Activated T-cell treated with anti-CD3 and anti-CD28 coated beads, Interleukin-2, amount 50 U/mL, for 4 hours (primary cell): ENCODE results near the gene MAGEC3. TPM values are rescaled to one million over a fixed set of nuclear protein-coding genes. Genes with fewer than 3 reads are reported as not detected.
"Not testable (repeated sequence)": the region's sequence is repeated elsewhere in the genome, so short reads cannot be mapped to it uniquely, and the experiment has no call there.

Experiments
- ATAC-seq, 2 donors: fragments of 200-7000 bp; cut with Tn5 transposase; one replicate each; pipeline ENCODE4 v1.10.0; 2021
- DNase-seq: peaks from one replicate; pipeline ENCODE4 v3.0.0-alpha.2; 2020
- H3K27me3 Mint-ChIP-seq: one replicate; pipeline ENCODE4 v1.8.0; 2021; ENCODE audit warnings: low read depth, mixed read lengths
- H3K36me3 Mint-ChIP-seq: one replicate; pipeline ENCODE4 v1.8.0; 2022; ENCODE audit warnings: mixed read lengths; ENCODE audit not compliant: insufficient read depth
- H3K4me1 Mint-ChIP-seq: one replicate; pipeline ENCODE4 v1.8.0; 2021; ENCODE audit warnings: low read depth, mixed read lengths
- H3K4me3 Mint-ChIP-seq: one replicate; pipeline ENCODE4 v1.8.0; 2021; ENCODE audit warnings: mild to moderate bottlenecking, moderate library complexity, mixed read lengths
- H3K9me3 Mint-ChIP-seq: one replicate; pipeline ENCODE4 v1.8.0; 2021; ENCODE audit warnings: mixed read lengths
- total RNA-seq, 3 donors: library from RNA; stranded (reverse); gene quantifications; one replicate each; pipeline ENCODE4 v1.2.1, GENCODE V29; 2021

MAGEC3 gene, protein sequence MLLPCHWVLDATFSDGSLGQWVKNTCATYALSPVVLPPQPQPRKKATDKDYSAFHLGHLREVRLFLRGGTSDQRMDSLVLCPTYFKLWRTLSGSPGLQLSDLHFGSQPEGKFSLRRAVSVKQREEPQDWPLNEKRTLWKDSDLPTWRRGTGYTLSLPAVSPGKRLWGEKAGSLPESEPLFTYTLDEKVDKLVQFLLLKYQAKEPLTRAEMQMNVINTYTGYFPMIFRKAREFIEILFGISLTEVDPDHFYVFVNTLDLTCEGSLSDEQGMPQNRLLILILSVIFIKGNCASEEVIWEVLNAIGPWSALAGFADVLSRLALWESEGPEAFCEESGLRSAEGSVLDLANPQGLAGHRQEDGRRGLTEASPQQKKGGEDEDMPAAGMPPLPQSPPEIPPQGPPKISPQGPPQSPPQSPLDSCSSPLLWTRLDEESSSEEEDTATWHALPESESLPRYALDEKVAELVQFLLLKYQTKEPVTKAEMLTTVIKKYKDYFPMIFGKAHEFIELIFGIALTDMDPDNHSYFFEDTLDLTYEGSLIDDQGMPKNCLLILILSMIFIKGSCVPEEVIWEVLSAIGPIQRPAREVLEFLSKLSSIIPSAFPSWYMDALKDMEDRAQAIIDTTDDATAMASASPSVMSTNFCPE
- not detected for total RNA-seq

DNA sequence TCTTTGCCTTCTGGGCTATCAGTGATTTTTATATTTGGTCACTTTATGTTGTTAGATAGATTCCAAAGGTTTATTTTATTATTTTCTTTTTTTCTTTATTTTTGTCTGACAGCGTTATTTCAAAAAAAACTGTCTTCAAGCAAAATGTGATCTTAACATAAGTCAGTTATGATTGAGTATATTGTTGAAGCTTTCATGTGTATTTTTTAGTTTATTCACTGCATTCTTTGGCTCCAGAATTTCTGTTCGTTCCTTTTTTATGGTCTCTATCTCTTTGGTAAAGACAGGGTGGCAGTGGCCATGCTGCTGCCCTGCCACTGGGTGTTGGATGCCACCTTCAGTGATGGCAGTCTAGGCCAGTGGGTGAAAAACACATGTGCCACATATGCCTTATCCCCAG lies at the start of gene MAGEC3:
Gene MAGEC3 (plus strand): TSS at position 301 of the 400 bp plus-strand sequence. CDS start 0 bp downstream, at position 301.
- Mint-ChIP-seq H3K4me3 (no peak within 1 kb of the TSS), H3K4me1 (no peaks in the 10 kb centered on the region), H3K36me3 (no peaks in the 10 kb centered on the region), H3K9me3 (peaks cover 3% of the 10 kb centered on the region), H3K27me3 (no peaks in the 10 kb centered on the region)
- no peak for DNase-seq
- no peak for ATAC-seq

DNA sequence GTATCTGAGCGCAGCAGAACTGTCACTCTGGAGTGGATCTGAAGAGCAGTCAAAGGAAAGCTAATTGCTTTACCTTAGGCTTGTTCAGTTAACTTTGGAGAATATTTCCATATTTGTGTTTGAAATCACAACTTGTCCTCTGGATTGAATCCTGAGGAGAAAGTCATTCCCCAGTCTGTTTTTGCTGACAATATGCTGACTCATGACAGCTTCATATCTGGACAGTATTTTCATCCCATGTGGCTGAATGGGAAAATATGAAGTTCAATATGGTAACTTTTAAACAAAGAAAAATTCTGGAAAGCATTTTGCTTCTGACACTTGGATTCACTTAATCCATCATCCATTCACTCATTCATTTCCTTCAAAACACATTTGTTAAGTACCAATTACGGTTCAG lies 46.3 kb upstream of the MAGEC3 start:
- Mint-ChIP-seq H3K9me3 (no peaks in the 10 kb centered on the region), H3K4me3 (no peak overlapping the region), H3K4me1 (no peaks in the 10 kb centered on the region), H3K27me3 (no peaks in the 10 kb centered on the region), H3K36me3 (no peaks in the 10 kb centered on the region)
- ATAC-seq (no peak), DNase-seq (no peak)

DNA sequence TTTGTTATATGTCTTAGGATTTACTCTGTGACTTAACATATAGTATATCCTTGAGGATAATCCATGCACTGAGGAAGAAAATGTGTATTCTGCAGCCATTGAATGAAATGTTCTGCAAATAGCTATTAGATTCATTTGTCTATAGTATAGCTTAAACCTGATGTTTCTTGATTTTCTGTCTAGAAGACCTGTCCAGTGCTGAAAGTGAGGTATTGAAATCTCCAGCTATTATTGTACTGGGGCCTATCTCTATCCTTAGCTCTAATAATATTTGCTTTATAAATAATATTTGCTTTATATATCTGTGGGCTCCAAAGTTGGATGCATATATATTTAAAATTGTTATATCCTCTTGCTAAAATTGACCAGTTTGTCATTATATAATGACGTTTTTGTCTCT lies 26.7 kb upstream of the MAGEC3 start:
- no peak for DNase-seq
- Mint-ChIP-seq H3K9me3 (no peaks in the 10 kb centered on the region), H3K4me1 (no peaks in the 10 kb centered on the region), H3K36me3 (no peaks in the 10 kb centered on the region), H3K4me3 (no peak overlapping the region), H3K27me3 (no peaks in the 10 kb centered on the region)
- ATAC-seq, result no peak

DNA sequence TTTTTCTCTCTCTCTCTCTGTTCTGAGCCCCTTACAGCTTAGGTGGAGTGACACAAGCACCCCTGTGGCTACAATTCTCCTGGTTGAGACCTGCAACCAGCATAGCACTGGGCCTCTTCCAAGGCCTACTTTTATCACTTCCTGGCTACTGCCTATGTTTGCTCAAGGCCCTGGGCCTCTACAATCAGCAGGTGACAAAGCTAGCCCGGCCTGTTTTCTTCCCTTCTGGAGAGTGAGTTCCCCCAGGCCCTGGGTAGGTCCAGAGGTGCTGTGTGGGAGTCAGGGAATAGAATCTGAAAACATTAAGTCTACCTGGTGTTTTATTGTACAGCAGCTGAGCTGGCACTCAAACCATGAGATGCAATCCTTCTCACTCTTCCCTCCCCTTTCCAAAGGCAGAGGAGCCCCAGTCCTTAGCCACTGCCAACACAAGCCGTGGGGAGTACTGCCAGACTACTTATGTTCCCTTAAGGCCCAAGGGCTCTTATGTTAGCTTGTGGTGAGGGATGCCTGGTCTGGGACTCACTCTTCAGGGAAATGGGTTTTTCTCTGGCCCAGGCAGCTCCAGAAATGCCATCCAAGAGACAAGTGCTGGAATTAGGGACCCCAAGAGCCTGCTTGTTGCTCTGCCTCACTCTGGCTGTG lies 23.8 kb upstream of the MAGEC3 start:
- H3K4me1 Mint-ChIP-seq, result no peaks in the 10 kb centered on the region
- H3K36me3 Mint-ChIP-seq, result no peaks in the 10 kb centered on the region
- no peaks in the 10 kb centered on the region for H3K27me3 Mint-ChIP-seq
- DNase-seq (no peak), ATAC-seq (no peak)
- no peak overlapping the region for H3K4me3 Mint-ChIP-seq
- H3K9me3 Mint-ChIP-seq, result no peaks in the 10 kb centered on the region

DNA sequence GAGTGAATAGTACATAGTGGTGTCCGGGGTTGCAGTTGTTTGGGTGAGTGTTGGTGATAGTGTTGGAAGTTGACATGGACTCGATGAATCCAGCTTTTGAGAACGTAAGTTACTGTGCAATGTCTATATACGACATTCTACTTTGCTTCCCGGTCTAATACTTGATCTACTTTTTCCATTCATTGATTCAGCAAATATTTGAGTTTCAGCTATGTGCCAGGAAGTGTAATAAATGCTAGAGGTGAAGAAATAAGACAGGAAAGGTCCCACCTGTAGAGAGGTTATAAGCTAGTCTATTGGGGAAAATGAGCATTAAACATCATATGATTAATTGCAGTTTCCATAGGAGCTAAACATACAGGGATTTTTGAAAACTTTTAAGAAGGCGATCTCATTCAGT lies 22.2 kb upstream of the MAGEC3 start:
- DNase-seq, result no peak
- no peaks in the 10 kb centered on the region for H3K9me3 Mint-ChIP-seq
- no peaks in the 10 kb centered on the region for H3K4me1 Mint-ChIP-seq
- no peaks in the 10 kb centered on the region for H3K36me3 Mint-ChIP-seq
- no peak for ATAC-seq
- H3K4me3 Mint-ChIP-seq, result no peak overlapping the region
- no peaks in the 10 kb centered on the region for H3K27me3 Mint-ChIP-seq

DNA sequence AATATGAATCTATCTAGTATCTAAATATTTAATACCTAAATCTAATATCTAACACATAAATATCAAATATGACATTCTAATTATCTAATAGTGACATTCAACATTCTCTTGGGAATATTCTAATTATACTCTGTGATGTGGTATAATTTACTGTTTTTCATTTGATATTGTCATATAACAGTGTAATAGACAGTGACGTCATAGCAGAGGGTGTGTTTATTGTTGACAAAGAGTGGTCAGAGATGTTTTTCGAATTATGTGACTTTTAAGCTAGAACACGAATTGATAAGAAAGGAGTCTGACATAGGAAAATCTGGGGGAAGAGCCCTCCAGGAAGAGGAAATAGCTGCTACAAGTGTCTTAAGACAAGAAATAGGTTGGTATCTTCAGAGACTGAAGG lies 5.9 kb upstream of the MAGEC3 start:
- peaks cover 7% of the 10 kb centered on the region for H3K9me3 Mint-ChIP-seq
- H3K27me3 Mint-ChIP-seq, result no peaks in the 10 kb centered on the region
- H3K36me3 Mint-ChIP-seq, result no peaks in the 10 kb centered on the region
- ATAC-seq (no peak), DNase-seq (no peak)
- H3K4me1 Mint-ChIP-seq, result no peaks in the 10 kb centered on the region
- no peak overlapping the region for H3K4me3 Mint-ChIP-seq

DNA sequence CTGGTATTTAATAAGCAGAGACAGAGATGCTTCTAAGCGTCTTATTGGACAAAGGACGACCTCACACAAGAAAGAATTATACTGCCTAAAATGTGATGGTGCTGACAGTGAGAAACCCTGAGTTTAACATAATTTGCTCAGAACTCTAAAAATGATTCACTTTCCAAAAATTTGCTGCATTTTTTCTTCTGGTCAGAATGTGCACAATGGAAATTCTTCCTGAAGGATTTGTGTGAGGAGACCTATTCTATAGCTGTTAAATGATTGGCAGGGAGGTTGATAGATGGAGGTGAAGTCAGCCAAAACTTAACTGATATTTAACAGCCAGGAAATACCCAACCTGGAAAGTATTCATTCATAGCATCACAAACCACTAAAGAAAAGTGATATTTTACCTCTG lies 1.7 kb downstream of the MAGEC3 start:
- Mint-ChIP-seq H3K9me3 (peaks cover 3% of the 10 kb centered on the region), H3K4me1 (no peaks in the 10 kb centered on the region), H3K36me3 (no peaks in the 10 kb centered on the region), H3K4me3 (no peak overlapping the region), H3K27me3 (no peaks in the 10 kb centered on the region)
- ATAC-seq (no peak), DNase-seq (no peak)

DNA sequence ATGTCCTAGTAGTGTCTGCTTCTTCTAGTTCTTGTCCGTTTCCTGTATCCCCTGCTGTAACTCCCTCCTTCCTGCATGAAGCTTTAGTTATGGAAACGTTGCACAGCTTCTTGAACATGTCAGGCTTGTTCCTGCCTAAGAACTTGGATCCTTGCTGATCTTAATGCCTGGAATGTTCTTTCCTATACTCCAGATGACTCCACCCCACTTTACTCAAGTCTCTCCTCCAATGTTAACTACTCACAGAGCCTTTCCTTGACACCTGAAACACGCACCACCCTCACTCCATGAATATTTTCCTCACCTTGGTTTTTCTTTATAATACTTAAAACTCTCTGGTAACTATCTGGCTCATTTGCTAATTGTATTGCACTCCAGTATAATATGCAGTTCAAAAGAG lies 19.4 kb downstream of the MAGEC3 start:
- Mint-ChIP-seq H3K36me3 (no peaks in the 10 kb centered on the region), H3K4me1 (no peaks in the 10 kb centered on the region), H3K4me3 (no peak overlapping the region), H3K27me3 (no peaks in the 10 kb centered on the region), H3K9me3 (peaks cover 7% of the 10 kb centered on the region)
- ATAC-seq, result no peak
- DNase-seq, result no peak

DNA sequence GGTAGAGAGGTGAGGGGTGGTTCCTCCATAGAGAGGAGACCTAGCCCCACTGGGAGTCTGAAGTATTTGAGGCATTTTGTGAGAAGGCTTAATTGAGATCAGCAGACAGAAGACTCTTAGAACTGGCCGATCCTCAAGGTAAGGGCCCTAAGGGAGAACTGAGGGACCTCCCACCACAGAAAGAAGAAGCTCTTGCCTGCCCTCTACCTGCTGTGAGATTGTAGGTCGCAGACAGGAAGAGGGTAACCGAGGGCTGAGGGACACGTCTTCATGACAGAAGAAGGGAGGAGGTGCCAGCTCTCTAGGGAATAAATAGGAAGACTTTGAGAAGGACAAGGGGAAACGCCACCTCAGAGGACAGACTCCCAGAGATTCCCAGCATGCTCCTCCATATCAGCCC lies 41.5 kb downstream of the MAGEC3 start:
- Mint-ChIP-seq H3K4me3 (no peak overlapping the region), H3K36me3 (no peaks in the 10 kb centered on the region), H3K4me1 (no peaks in the 10 kb centered on the region), H3K27me3 (no peaks in the 10 kb centered on the region), H3K9me3 (no peaks in the 10 kb centered on the region)
- ATAC-seq (no peak), DNase-seq (no peak)

DNA sequence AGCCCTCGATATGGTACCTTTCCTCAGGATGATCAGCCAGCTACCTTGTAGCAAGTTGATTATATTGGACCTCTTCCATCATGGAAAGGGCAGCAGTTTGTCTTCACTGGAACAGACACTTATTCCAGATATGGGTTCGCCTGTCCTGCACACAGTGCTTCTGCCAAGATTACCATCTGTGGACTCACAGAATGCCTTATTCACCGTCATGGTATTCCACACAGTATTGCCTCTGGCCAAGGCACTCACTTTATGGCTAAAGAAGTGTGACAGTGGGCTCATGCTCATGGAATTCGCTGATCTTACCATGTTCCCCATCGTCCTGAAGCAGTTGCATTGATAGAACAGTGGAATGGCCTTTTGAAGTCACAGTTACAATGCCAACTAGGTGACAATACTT lies 50.7 kb downstream of the MAGEC3 start:
- not testable (repeated sequence) for H3K4me1 Mint-ChIP-seq, ATAC-seq, DNase-seq, H3K4me3 Mint-ChIP-seq, H3K27me3 Mint-ChIP-seq, H3K36me3 Mint-ChIP-seq, H3K9me3 Mint-ChIP-seq

DNA sequence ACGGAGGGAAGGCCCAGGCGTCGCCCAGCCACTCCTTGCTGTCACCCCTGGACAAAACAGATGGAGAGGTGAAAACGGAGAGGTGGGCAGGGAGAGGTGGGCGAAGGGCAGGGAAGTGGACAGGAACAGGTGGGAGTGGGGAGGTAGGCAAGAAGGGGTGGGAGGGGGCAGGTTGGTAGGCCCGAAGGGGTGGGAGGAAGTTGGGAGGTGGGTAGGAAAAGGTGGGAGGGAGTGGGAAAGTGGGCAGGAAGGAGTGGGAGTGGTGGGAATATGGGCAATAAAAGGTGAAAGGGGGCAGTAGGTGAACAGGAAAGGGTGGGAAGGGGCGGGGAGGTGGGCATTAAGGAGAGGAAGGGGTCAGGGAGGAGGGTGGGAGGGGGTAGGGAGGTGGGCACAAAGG lies 56.6 kb downstream of the MAGEC3 start:
- H3K36me3 Mint-ChIP-seq, result no peaks in the 10 kb centered on the region
- ATAC-seq (no peak), DNase-seq (no peak)
- no peaks in the 10 kb centered on the region for H3K4me1 Mint-ChIP-seq
- H3K27me3 Mint-ChIP-seq, result no peaks in the 10 kb centered on the region
- no peaks in the 10 kb centered on the region for H3K9me3 Mint-ChIP-seq
- no peak overlapping the region for H3K4me3 Mint-ChIP-seq

DNA sequence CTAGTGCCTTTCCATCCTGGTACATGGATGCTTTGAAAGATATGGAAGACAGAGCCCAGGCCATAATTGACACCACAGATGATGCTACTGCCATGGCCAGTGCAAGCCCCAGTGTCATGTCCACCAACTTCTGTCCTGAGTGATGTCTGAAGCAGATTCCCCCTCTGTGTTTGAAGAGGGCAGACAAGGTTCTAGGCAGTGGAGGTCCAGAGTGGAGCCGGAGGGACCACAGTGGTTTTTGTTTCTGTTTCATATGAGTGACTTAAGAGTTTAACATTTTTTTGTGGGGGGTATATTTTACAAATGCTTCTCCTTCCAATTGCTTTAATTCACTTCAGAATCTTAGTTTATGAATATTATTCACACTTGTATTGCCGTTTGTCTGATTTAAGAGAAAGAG lies 59.6 kb downstream of the MAGEC3 start:
- Mint-ChIP-seq H3K36me3 (no peaks in the 10 kb centered on the region), H3K4me3 (no peak overlapping the region), H3K9me3 (no peaks in the 10 kb centered on the region), H3K4me1 (no peaks in the 10 kb centered on the region), H3K27me3 (no peaks in the 10 kb centered on the region)
- DNase-seq, result no peak
- no peak for ATAC-seq

DNA sequence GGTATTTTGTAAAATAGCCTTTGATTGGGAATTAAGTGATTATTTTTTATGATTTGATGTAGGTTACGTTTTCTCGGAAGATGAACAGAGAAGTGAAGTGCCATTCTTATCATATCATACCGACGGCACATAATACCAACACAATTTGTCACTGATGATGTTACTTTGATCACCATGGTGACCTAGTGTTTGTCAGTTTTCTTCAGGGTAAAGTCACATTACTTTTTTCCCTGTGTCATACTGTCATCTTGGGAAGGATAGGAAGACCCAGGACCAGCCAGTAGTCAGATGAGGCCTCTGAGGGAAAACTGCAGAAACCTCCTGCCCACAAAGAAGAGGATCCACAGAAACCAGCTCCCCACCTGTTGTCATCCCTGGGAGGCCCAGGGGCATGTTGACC lies 64.2 kb downstream of the MAGEC3 start:
- no peaks in the 10 kb centered on the region for H3K4me1 Mint-ChIP-seq
- H3K36me3 Mint-ChIP-seq, result no peaks in the 10 kb centered on the region
- no peaks in the 10 kb centered on the region for H3K9me3 Mint-ChIP-seq
- DNase-seq (no peak), ATAC-seq (no peak)
- H3K4me3 Mint-ChIP-seq, result no peak overlapping the region
- no peaks in the 10 kb centered on the region for H3K27me3 Mint-ChIP-seq

DNA sequence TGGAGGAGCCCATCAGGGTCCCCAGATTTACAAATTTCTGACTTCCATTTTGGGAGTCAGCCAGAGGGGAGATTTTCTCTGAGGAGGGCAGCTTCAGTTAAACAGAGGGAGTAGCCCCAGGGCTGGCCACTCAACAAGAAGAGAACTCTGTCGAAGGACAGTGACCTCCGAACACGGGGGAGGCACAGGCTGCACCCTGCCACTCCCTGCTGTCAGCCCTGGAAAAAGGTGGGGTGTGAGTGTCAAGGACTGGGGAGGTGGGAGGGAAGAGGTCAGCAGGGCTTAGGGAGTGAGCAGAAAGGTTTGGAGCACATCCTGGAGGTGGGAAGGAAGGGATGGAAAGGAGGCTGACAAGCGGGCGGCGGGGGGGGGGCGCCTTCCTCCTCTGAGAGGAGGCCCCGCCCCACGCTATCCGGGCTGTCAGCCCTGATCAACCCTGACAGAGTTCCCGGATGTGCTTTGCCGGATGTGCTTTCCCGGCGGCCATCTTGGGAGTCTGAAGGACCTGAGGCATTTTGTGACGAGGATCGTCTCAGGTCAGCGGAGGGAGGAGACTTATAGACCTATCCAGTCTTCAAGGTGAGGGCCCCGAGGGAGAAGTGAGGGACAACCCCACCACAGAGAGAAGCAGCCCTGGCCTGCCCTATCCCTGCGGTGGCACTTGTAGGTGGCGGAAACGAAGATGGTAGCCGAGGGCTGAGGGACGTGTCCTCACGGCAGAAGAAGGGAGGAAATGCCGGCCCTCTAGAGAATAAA lies 65.5 kb downstream of the MAGEC3 start, which contains the start of gene MAGEC1:
Gene MAGEC1 (plus strand): TSS at position 495 of the 756 bp plus-strand sequence. CDS start 1,179 bp downstream, outside the sequence.
- DNase-seq (no peak), ATAC-seq (no peak)
- H3K36me3 Mint-ChIP-seq, result no peaks in the 10 kb centered on the region
- no peaks in the 10 kb centered on the region for H3K9me3 Mint-ChIP-seq
- H3K4me3 Mint-ChIP-seq, result no peak within 1 kb of the TSS
- no peaks in the 10 kb centered on the region for H3K27me3 Mint-ChIP-seq
- H3K4me1 Mint-ChIP-seq, result no peaks in the 10 kb centered on the region
